GM12873 (cell line): ENCODE data around the gene IARS1.

Experiments used
- TF ChIP-seq, protein P1 (sequence below): IDR thresholded peaks from 2 replicates; pipeline ENCODE4 v1.5.1; 2012; ENCODE audit warnings: low read depth, mild to moderate bottlenecking, moderate library complexity, low read length, control low read depth; ENCODE audit not compliant: insufficient read depth; ENCODE audit errors: missing control alignments

The IARS1 gene

DNA sequence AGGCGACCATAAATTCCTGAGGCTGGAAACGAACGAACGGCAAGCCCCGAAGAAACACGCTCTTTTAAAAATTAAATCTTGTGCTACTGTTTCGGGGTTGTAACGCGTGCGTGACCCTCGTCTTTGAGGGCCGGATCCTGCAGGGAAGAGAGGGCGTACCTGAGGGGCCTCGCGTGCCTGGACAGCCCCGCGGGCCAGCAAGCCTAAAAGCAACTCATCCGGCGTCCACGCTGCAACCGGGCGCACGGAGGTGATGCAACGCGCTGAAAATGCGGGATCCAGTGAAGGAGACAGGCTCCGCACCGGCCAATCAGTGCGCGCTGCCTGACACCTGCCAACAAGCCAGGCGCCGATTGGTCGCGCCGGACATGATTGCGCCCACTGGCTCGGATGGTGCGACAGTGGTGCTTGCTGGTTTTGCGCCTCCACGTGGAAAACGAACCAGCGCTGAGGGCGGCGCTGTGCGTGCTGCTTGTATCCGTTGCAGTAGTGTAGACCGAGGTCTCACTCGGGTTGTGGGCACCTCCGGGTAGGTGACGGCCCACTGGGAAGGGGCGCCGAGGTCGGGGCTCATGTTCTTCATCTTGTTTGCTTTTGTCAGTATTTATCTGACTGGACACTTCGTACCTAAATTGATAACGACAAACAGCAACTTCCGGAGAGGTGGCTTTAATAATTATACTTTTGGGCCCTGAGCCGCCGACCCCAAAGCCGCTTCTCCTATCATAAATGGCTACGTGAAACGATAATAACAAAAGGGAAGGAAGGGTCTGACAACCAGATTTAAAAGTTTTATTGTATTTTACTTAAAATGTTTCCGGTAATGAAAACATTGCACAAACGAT, at the start of gene IARS1:
TSS of gene IARS1 (minus strand) at position 246 of the 845 bp plus-strand sequence. CDS start 4,278 bp downstream, outside the sequence.
- TF ChIP-seq, protein P1, sequence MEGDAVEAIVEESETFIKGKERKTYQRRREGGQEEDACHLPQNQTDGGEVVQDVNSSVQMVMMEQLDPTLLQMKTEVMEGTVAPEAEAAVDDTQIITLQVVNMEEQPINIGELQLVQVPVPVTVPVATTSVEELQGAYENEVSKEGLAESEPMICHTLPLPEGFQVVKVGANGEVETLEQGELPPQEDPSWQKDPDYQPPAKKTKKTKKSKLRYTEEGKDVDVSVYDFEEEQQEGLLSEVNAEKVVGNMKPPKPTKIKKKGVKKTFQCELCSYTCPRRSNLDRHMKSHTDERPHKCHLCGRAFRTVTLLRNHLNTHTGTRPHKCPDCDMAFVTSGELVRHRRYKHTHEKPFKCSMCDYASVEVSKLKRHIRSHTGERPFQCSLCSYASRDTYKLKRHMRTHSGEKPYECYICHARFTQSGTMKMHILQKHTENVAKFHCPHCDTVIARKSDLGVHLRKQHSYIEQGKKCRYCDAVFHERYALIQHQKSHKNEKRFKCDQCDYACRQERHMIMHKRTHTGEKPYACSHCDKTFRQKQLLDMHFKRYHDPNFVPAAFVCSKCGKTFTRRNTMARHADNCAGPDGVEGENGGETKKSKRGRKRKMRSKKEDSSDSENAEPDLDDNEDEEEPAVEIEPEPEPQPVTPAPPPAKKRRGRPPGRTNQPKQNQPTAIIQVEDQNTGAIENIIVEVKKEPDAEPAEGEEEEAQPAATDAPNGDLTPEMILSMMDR: peak; percentile 43

DNA sequence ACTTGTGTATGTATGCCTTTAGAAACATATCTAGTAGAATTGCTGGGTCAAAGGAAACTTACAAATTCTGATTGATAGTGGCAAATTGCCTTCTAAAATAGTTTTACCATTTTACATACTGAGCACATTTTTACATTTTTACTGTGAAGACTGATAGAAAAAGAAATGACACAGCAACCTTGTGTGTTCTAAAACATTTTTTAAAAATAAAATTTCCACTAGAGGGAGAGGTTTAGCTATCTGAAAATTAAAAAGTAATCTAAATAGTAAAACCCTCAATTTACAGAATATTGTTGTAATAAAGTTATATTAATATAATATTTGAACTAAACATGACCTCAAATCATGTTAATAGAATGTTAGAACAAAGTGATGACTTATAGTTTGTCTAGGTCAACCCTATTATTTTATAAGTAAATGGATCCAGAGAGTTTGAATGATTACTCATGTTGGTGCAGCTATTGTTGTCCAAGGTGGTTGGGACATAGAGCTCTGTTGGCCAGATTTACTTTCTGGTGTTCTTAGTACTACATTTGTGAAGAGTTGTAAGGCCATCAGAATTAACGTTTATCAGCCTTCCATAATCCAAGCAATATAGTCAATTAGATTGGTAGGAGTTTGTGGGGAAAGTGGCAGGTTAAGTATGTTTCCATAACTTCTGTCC, 49.5 kb upstream of the IARS1 start:
- TF ChIP-seq, protein P1: no peak

DNA sequence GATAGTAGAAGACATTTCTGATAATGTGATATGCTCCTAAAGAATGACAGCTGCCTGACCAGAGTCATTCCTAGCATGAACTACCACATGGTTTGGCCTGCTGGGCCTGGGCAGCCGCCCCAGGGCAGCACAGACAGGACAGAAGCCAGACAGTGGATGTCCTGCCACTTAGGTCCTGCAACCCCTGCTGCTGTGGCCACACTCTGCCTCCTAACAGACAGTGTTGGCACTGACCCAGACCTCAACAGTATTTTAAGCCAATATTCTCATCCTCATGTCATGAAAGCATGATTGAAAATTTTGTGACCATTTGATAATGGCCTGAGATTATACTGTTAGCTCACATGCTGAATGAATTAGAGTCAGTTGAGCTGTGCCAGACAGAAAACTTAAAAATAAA, 48.1 kb upstream of the IARS1 start:
- TF ChIP-seq, protein P1: no peak

DNA sequence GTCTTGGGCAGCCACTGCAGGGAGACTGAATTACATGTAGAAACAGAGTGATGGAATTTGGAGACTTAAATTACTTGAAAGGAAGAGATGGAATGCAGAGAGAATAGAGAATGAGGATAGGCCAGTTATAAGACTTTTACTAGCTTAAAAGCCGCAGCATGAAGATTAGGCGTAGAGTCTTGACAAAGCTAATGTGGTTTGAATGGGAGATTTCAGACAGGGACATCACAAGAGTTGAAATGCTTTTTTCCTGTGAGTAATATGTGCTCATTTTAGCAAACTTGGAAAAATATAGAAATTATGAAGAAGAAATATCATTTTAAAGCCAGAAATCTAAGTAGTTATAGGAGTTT, 39.8 kb upstream of the IARS1 start:
- TF ChIP-seq, protein P1: no peak

DNA sequence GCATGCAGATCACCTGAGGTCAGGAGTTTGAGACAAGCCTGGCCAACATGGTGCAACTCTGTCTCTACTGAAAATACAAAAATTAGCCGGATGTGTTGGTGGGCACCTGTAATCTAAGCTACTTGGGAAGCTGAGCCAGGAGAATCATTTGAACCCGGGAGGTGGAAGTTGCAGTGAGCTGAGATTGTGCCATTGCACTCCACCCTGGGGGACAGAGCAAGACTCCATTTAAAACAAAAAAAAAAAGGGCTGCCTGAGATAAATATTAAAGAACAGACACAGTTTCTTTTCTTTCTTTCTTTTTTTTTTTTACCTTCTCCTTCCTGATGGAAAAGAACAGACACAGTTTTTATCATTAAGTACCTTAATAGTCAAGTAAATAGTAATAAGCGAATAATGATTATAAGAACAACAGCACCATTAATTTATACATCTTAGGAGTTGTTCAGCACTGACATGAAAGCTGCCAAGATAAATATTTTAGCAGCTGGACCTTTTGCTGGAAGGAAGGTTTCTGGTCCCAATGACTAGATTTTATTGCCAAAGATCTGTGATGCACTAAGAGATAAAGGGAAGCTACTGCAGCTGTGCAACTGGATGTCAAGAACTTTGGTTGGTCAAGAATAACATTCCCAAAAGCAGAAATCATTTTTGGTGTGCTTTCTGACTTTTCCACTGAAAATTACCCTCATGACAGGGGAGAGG, 39.2 kb upstream of the IARS1 start:
- TF ChIP-seq, protein P1: no peak

DNA sequence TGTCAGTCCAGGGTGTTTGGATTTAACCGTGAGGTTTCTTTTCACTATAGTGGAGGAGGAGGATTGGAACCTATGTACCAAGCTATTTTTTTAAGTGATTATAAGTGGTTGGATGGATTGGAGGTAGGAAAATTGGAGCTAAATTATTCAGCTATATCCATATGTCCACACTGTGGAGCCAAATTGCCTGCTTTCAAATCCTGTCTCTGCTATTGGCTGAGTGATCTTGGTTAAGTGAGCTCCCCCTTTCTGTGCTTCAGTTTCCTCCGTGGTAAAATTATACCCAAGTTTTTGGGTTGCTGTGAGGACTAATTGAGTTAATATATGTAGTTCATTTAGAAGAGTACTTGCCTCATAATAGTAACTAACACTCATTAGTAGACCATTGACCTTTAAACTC, 34.7 kb upstream of the IARS1 start:
- TF ChIP-seq, protein P1: peak; percentile 33

DNA sequence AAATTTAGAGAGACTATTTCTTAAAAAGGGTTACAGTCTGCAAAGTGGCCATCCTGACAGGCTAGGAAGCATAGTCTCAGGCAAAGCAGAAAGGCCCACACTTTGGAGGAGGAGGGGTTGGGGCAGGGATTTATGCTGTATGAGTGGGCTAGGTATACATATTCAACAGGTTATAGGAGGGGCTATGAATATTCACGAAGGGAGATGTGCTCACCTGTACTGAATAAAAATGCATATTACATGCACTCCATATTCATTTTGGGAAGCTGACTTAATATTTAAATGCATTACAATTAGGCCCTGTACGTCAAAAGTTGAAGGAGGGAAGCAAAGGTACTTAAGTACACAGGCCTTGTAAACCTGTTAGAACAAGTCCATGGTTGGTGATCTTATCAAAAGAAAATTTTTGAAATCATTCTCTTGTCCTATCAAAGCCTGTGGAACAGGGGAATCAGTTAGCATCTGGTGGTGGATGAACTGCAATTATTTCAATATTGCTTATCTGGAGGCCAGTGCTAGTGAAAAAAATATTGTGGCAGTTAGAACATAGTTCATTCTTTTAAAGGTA, 33.9 kb upstream of the IARS1 start:
- TF ChIP-seq, protein P1: no peak
